ENCODE measurements around the gene PEX10. TPM values are rescaled to one million over a fixed set of nuclear protein-coding genes. Genes with fewer than 3 reads are reported as not detected.

The PEX10 gene
- total RNA-seq, 2 experiments from 2014 or later: 9.2 to 10.3 TPM

GRCh38 chr1:2377751-2378440 lies 34.5 kb downstream of the PEX10 start:
- CTCF ChIA-PET: no interaction called here
- Mint-ChIP-seq H3K27me3 (no peaks in the 10 kb centered on the region), H3K4me3 (no peak overlapping the region), H3K9me3 (no peaks in the 10 kb centered on the region), H3K27ac (no peak overlapping the region), H3K4me1 (peaks cover 2% of the 10 kb centered on the region), H3K36me3 (ENCODE audit: low read depth) (no peaks in the 10 kb centered on the region)
- POLR2A ChIA-PET: no interaction called here
- no peak for DNase-seq

GRCh38 chr1:2376931-2377672 lies 35.3 kb downstream of the PEX10 start:
- Mint-ChIP-seq H3K4me3 (no peak overlapping the region), H3K27me3 (no peaks in the 10 kb centered on the region), H3K27ac (no peak overlapping the region), H3K36me3 (ENCODE audit: low read depth) (no peaks in the 10 kb centered on the region), H3K9me3 (no peaks in the 10 kb centered on the region), H3K4me1 (peaks cover 2% of the 10 kb centered on the region)
- no peak for DNase-seq
- POLR2A ChIA-PET: no interaction called here
- CTCF ChIA-PET: interaction anchor here (1.1 kb wide), 1 partner anchor 182 kb away, joined by 5 read pairs; the partner anchor contains the start of gene FAAP20

GRCh38 chr1:2376261-2376741 lies 36.1 kb downstream of the PEX10 start:
- Mint-ChIP-seq H3K9me3 (no peaks in the 10 kb centered on the region), H3K36me3 (ENCODE audit: low read depth) (no peaks in the 10 kb centered on the region), H3K4me1 (no peaks in the 10 kb centered on the region), H3K27me3 (no peaks in the 10 kb centered on the region), H3K4me3 (no peak overlapping the region), H3K27ac (no peak overlapping the region)
- no peak for DNase-seq
- CTCF ChIA-PET: interaction anchor here (0.7 to 1.1 kb wide), 2 partner anchors 181 kb away, joined by 3 to 5 read pairs; partner anchors contain the start of gene FAAP20
- POLR2A ChIA-PET: no interaction called here

- H3K36me3 Mint-ChIP-seq (ENCODE audit: low read depth): no peaks in the 10 kb centered on the region
- no peaks in the 10 kb centered on the region for H3K27me3 Mint-ChIP-seq
- H3K4me1 Mint-ChIP-seq: no peaks in the 10 kb centered on the region
- ChIA-PET CTCF (interaction anchor here (0.7 kb wide), 1 partner anchor 181 kb away, joined by 3 read pairs; no protein-coding TSS in a partner anchor), POLR2A (no interaction called here)
- H3K4me3 Mint-ChIP-seq: no peak overlapping the region
- DNase-seq: no peak
- H3K27ac Mint-ChIP-seq: no peak overlapping the region
- H3K9me3 Mint-ChIP-seq: no peaks in the 10 kb centered on the region
Measured at GRCh38 chr1:2375923-2376260, 36.5 kb downstream of the PEX10 start.

- H3K27ac Mint-ChIP-seq: no peak overlapping the region
- H3K4me3 Mint-ChIP-seq: no peak overlapping the region
- DNase-seq: no peak
- no peaks in the 10 kb centered on the region for H3K27me3 Mint-ChIP-seq
- H3K4me1 Mint-ChIP-seq: no peaks in the 10 kb centered on the region
- H3K9me3 Mint-ChIP-seq: no peaks in the 10 kb centered on the region
- ChIA-PET CTCF (interaction anchor here (0.7 kb wide), 1 partner anchor 180 kb away, joined by 3 read pairs; no protein-coding TSS in a partner anchor), POLR2A (no interaction called here)
- no peaks in the 10 kb centered on the region for H3K36me3 Mint-ChIP-seq (ENCODE audit: low read depth)
Measured at GRCh38 chr1:2375246-2375922, 37.0 kb downstream of the PEX10 start.

GRCh38 chr1:2374252-2375155 lies 37.9 kb downstream of the PEX10 start:
- CTCF ChIA-PET: no interaction called here
- H3K27ac Mint-ChIP-seq: no peak overlapping the region
- no peak for DNase-seq
- H3K9me3 Mint-ChIP-seq: no peaks in the 10 kb centered on the region
- H3K4me1 Mint-ChIP-seq: no peaks in the 10 kb centered on the region
- H3K36me3 Mint-ChIP-seq (ENCODE audit: low read depth): no peaks in the 10 kb centered on the region
- POLR2A ChIA-PET: no interaction called here
- H3K4me3 Mint-ChIP-seq: no peak overlapping the region
- H3K27me3 Mint-ChIP-seq: no peaks in the 10 kb centered on the region

- no peak overlapping the region for H3K27ac Mint-ChIP-seq
- H3K36me3 Mint-ChIP-seq (ENCODE audit: low read depth): no peaks in the 10 kb centered on the region
- H3K27me3 Mint-ChIP-seq: no peaks in the 10 kb centered on the region
- no peak for DNase-seq
- H3K4me1 Mint-ChIP-seq: no peaks in the 10 kb centered on the region
- H3K4me3 Mint-ChIP-seq: no peak overlapping the region
- CTCF ChIA-PET: no interaction called here
- POLR2A ChIA-PET: no interaction called here
- H3K9me3 Mint-ChIP-seq: no peaks in the 10 kb centered on the region
Measured at GRCh38 chr1:2373551-2374251, 38.7 kb downstream of the PEX10 start.

- no peaks in the 10 kb centered on the region for H3K9me3 Mint-ChIP-seq
- no peaks in the 10 kb centered on the region for H3K4me1 Mint-ChIP-seq
- H3K4me3 Mint-ChIP-seq: no peak overlapping the region
- ChIA-PET CTCF (no interaction called here), POLR2A (no interaction called here)
- DNase-seq: no peak
- no peak overlapping the region for H3K27ac Mint-ChIP-seq
- H3K36me3 Mint-ChIP-seq (ENCODE audit: low read depth): no peaks in the 10 kb centered on the region
- H3K27me3 Mint-ChIP-seq: no peaks in the 10 kb centered on the region
Measured at GRCh38 chr1:2372551-2373490, 39.5 kb downstream of the PEX10 start.

GRCh38 chr1:2368053-2368744 lies 44.2 kb downstream of the PEX10 start:
- Mint-ChIP-seq H3K9me3 (peaks cover 5% of the 10 kb centered on the region), H3K36me3 (ENCODE audit: low read depth) (no peaks in the 10 kb centered on the region), H3K27ac (no peak overlapping the region), H3K4me3 (no peak overlapping the region), H3K27me3 (peaks cover 3% of the 10 kb centered on the region), H3K4me1 (no peaks in the 10 kb centered on the region)
- DNase-seq: no peak
- ChIA-PET CTCF (no interaction called here), POLR2A (no interaction called here)

GRCh38 chr1:2363847-2364513 lies 48.4 kb downstream of the PEX10 start:
- POLR2A ChIA-PET: no interaction called here
- H3K4me1 Mint-ChIP-seq: no peaks in the 10 kb centered on the region
- H3K36me3 Mint-ChIP-seq (ENCODE audit: low read depth): no peaks in the 10 kb centered on the region
- H3K27me3 Mint-ChIP-seq: peaks cover 5% of the 10 kb centered on the region
- H3K9me3 Mint-ChIP-seq: peaks cover 5% of the 10 kb centered on the region
- H3K27ac Mint-ChIP-seq: no peak overlapping the region
- CTCF ChIA-PET: no interaction called here
- no peak overlapping the region for H3K4me3 Mint-ChIP-seq
- DNase-seq: no peak
